ENCODE measurements around the gene FAM170B. TPM values are rescaled to one million over a fixed set of nuclear protein-coding genes. Genes with fewer than 3 reads are reported as not detected.

FAM170B gene
- total and polyA plus RNA-seq, 2 experiments from 2014 or later = not detected

DNA sequence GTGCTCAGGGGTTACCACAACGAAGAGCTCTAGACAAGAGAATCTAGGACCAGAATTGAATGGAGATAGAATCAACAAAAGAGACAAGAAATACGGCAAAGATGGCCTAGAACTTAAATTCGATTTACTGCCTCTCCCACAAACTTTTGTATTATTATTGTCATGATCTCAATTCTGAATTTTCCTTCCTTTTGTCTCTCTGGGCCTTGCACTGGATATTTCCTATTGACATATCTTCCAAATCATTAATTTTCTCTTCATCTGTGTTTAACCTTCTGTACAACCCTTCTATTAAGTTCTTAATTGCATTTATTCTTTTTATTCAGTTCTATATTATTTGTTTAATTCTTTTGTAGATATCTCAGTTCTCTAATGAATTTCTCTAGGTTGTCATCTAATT lies 46.9 kb downstream of the FAM170B start:
- Mint-ChIP-seq H3K4me1 (peaks cover 13% of the 10 kb centered on the region), H3K9me3 (peaks cover 15% of the 10 kb centered on the region; the same call in 2 of the 3 replicates), H3K4me3 (no peak overlapping the region), H3K27ac (no peak overlapping the region), H3K36me3 (ENCODE audit: low read depth) (peaks cover 8% of the 10 kb centered on the region), H3K27me3 (ENCODE audit: insufficient read depth, low read depth, poor library complexity) (peaks cover 3% of the 10 kb centered on the region)
- no peak overlapping the region for H3K4me3 ChIP-seq
- no peaks in the 10 kb centered on the region for H3K79me2 ChIP-seq (replicated peaks; ENCODE audit: insufficient read depth)
- no peak overlapping the region for H3K27ac ChIP-seq (ENCODE audit: low read depth)
- H3K4me2 ChIP-seq = no peak overlapping the region
- no peaks in the 10 kb centered on the region for H4K20me1 ChIP-seq (replicated peaks; ENCODE audit: insufficient read depth)
- no peak for DNase-seq (ENCODE audit: low spot score)
- H2AFZ ChIP-seq = no peak overlapping the region
- no peak for TF ChIP-seq STAT1 (IDR thresholded peaks at IDR 0.05; ENCODE audit: unreplicated experiment)
- TF ChIP-seq NANOG (IDR thresholded peaks at IDR 0.05; ENCODE audit: borderline replicate concordance) = no peak
- no peak for TF ChIP-seq EZH2 (IDR thresholded peaks at IDR 0.05; ENCODE audit: low read depth, unreplicated experiment)
- TF ChIP-seq, protein P1, sequence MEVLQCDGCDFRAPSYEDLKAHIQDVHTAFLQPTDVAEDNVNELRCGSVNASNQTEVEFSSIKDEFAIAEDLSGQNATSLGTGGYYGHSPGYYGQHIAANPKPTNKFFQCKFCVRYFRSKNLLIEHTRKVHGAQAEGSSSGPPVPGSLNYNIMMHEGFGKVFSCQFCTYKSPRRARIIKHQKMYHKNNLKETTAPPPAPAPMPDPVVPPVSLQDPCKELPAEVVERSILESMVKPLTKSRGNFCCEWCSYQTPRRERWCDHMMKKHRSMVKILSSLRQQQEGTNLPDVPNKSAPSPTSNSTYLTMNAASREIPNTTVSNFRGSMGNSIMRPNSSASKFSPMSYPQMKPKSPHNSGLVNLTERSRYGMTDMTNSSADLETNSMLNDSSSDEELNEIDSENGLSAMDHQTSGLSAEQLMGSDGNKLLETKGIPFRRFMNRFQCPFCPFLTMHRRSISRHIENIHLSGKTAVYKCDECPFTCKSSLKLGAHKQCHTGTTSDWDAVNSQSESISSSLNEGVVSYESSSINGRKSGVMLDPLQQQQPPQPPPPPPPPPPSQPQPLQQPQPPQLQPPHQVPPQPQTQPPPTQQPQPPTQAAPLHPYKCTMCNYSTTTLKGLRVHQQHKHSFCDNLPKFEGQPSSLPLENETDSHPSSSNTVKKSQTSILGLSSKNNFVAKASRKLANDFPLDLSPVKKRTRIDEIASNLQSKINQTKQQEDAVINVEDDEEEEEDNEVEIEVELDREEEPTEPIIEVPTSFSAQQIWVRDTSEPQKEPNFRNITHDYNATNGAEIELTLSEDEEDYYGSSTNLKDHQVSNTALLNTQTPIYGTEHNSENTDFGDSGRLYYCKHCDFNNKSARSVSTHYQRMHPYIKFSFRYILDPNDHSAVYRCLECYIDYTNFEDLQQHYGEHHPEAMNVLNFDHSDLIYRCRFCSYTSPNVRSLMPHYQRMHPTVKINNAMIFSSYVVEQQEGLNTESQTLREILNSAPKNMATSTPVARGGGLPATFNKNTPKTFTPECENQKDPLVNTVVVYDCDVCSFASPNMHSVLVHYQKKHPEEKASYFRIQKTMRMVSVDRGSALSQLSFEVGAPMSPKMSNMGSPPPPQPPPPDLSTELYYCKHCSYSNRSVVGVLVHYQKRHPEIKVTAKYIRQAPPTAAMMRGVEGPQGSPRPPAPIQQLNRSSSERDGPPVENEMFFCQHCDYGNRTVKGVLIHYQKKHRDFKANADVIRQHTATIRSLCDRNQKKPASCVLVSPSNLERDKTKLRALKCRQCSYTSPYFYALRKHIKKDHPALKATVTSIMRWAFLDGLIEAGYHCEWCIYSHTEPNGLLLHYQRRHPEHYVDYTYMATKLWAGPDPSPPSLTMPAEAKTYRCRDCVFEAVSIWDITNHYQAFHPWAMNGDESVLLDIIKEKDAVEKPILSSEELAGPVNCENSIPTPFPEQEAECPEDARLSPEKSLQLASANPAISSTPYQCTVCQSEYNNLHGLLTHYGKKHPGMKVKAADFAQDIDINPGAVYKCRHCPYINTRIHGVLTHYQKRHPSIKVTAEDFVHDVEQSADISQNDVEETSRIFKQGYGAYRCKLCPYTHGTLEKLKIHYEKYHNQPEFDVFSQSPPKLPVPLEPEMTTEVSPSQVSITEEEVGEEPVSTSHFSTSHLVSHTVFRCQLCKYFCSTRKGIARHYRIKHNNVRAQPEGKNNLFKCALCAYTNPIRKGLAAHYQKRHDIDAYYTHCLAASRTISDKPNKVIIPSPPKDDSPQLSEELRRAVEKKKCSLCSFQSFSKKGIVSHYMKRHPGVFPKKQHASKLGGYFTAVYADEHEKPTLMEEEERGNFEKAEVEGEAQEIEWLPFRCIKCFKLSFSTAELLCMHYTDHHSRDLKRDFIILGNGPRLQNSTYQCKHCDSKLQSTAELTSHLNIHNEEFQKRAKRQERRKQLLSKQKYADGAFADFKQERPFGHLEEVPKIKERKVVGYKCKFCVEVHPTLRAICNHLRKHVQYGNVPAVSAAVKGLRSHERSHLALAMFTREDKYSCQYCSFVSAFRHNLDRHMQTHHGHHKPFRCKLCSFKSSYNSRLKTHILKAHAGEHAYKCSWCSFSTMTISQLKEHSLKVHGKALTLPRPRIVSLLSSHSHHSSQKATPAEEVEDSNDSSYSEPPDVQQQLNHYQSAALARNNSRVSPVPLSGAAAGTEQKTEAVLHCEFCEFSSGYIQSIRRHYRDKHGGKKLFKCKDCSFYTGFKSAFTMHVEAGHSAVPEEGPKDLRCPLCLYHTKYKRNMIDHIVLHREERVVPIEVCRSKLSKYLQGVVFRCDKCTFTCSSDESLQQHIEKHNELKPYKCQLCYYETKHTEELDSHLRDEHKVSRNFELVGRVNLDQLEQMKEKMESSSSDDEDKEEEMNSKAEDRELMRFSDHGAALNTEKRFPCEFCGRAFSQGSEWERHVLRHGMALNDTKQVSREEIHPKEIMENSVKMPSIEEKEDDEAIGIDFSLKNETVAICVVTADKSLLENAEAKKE (CRISPR knock-in tag; IDR thresholded peaks at IDR 0.05) = no peak
- TF ChIP-seq POLR2AphosphoS5 (IDR thresholded peaks at IDR 0.05; ENCODE audit: low read depth) = no peak
- TF ChIP-seq CREB1 (CRISPR knock-in tag; IDR thresholded peaks at IDR 0.05; ENCODE audit: low read depth) = no peak
- TF ChIP-seq, protein P2, sequence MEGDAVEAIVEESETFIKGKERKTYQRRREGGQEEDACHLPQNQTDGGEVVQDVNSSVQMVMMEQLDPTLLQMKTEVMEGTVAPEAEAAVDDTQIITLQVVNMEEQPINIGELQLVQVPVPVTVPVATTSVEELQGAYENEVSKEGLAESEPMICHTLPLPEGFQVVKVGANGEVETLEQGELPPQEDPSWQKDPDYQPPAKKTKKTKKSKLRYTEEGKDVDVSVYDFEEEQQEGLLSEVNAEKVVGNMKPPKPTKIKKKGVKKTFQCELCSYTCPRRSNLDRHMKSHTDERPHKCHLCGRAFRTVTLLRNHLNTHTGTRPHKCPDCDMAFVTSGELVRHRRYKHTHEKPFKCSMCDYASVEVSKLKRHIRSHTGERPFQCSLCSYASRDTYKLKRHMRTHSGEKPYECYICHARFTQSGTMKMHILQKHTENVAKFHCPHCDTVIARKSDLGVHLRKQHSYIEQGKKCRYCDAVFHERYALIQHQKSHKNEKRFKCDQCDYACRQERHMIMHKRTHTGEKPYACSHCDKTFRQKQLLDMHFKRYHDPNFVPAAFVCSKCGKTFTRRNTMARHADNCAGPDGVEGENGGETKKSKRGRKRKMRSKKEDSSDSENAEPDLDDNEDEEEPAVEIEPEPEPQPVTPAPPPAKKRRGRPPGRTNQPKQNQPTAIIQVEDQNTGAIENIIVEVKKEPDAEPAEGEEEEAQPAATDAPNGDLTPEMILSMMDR (conservative IDR thresholded peaks at IDR 0.05; ENCODE audit: low read depth in 2 of 2) = no peak
- no peak for TF ChIP-seq EZH2phosphoT487 (IDR thresholded peaks at IDR 0.05; ENCODE audit: unreplicated experiment)
- no peak for TF ChIP-seq ZNF114 (CRISPR knock-in tag; IDR thresholded peaks at IDR 0.05)
- no peak for TF ChIP-seq ZNF331 (CRISPR knock-in tag; IDR thresholded peaks at IDR 0.05; ENCODE audit: low read depth)
- TF ChIP-seq, protein P3, sequence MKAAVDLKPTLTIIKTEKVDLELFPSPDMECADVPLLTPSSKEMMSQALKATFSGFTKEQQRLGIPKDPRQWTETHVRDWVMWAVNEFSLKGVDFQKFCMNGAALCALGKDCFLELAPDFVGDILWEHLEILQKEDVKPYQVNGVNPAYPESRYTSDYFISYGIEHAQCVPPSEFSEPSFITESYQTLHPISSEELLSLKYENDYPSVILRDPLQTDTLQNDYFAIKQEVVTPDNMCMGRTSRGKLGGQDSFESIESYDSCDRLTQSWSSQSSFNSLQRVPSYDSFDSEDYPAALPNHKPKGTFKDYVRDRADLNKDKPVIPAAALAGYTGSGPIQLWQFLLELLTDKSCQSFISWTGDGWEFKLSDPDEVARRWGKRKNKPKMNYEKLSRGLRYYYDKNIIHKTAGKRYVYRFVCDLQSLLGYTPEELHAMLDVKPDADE (IDR thresholded peaks at IDR 0.05) = no peak
- TF ChIP-seq JUNB (IDR thresholded peaks at IDR 0.05; ENCODE audit: unreplicated experiment) = no peak
- TF ChIP-seq, protein P4, sequence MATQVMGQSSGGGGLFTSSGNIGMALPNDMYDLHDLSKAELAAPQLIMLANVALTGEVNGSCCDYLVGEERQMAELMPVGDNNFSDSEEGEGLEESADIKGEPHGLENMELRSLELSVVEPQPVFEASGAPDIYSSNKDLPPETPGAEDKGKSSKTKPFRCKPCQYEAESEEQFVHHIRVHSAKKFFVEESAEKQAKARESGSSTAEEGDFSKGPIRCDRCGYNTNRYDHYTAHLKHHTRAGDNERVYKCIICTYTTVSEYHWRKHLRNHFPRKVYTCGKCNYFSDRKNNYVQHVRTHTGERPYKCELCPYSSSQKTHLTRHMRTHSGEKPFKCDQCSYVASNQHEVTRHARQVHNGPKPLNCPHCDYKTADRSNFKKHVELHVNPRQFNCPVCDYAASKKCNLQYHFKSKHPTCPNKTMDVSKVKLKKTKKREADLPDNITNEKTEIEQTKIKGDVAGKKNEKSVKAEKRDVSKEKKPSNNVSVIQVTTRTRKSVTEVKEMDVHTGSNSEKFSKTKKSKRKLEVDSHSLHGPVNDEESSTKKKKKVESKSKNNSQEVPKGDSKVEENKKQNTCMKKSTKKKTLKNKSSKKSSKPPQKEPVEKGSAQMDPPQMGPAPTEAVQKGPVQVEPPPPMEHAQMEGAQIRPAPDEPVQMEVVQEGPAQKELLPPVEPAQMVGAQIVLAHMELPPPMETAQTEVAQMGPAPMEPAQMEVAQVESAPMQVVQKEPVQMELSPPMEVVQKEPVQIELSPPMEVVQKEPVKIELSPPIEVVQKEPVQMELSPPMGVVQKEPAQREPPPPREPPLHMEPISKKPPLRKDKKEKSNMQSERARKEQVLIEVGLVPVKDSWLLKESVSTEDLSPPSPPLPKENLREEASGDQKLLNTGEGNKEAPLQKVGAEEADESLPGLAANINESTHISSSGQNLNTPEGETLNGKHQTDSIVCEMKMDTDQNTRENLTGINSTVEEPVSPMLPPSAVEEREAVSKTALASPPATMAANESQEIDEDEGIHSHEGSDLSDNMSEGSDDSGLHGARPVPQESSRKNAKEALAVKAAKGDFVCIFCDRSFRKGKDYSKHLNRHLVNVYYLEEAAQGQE (IDR thresholded peaks at IDR 0.05; ENCODE audit: unreplicated experiment) = no peak
- peaks cover 3% of the 10 kb centered on the region; the same call in 1 of the 2 replicates for H3K4me1 ChIP-seq (ENCODE audit: insufficient read depth)
- H3F3A ChIP-seq (replicated peaks; ENCODE audit: low read depth) = no peaks in the 10 kb centered on the region
- no peak for ATAC-seq
- no peaks in the 10 kb centered on the region for H3K36me3 ChIP-seq (ENCODE audit: insufficient read depth)
- H3K9me2 ChIP-seq (ENCODE audit: insufficient read depth) = no peaks in the 10 kb centered on the region
- no peaks in the 10 kb centered on the region for H3K27me3 ChIP-seq (ENCODE audit: insufficient read depth)
